Upper lobe of left lung (tissue), 6 donors: ENCODE results near the gene MPZL1. TPM values are rescaled to one million over a fixed set of nuclear protein-coding genes. Genes with fewer than 3 reads are reported as not detected.

Experiments
- ATAC-seq, 2 donors: fragments of 200-7000 bp; cut with Tn5 transposase; one replicate each; pipeline ENCODE4 v1.9.1; 2022; ENCODE audit warnings: mild to moderate bottlenecking in 2 of 2, moderate library complexity in 2 of 2; ENCODE audit not compliant: low FRiP score in 2 of 2
- DNase-seq, 2 donors: peaks; one replicate each; pipeline ENCODE4 v3.0.0-alpha.2; 2019 to 2020
- H3K27ac ChIP-seq, 4 donors: fragments of 200-600 bp; sonication (generic); one replicate each; pipeline ENCODE4 v1.5.1; 2016 to 2019
- H3K27me3 ChIP-seq, 4 donors: fragments of 200-600 bp; sonication (generic); one replicate each; pipeline ENCODE4 v1.5.1; 2017 to 2019
- H3K36me3 ChIP-seq, 4 donors: fragments of 200-600 bp; sonication (generic); one replicate each; pipeline ENCODE4 v1.5.1; 2016 to 2019
- H3K4me1 ChIP-seq, 4 donors: fragments of 200-600 bp; sonication (generic); one replicate each; pipeline ENCODE4 v1.5.1; 2018 to 2019
- H3K4me3 ChIP-seq, 4 donors: fragments of 200-600 bp; sonication (generic); one replicate each; pipeline ENCODE4 v1.5.1; 2017 to 2019; ENCODE audit warnings: mild to moderate bottlenecking in 2 of 4, moderate library complexity in 1 of 4
- H3K9me3 ChIP-seq, 4 donors: fragments of 200-600 bp; sonication (generic); one replicate each; pipeline ENCODE4 v1.5.1; 2018 to 2019
- EP300 ChIP-seq, 4 donors: sonication (generic); formaldehyde crosslinking; IDR thresholded peaks; one replicate each; pipeline ENCODE4 v1.5.1; 2017; ENCODE audit warnings: antibody characterized with exemption in 4 of 4, control low read depth in 2 of 4
- POLR2A ChIP-seq, 4 donors: fragments of 450-650 bp; IDR thresholded peaks; one replicate each; pipeline ENCODE4 v1.5.1; 2016 to 2017; ENCODE audit warnings: antibody characterized with exemption in 4 of 4, mild to moderate bottlenecking in 2 of 4
- POLR2AphosphoS5 ChIP-seq, 2 donors: sonication (generic); formaldehyde crosslinking; IDR thresholded peaks; one replicate each; pipeline ENCODE4 v1.5.1; 2017; ENCODE audit warnings: antibody characterized with exemption in 2 of 2
- WGBS, 2 donors: methylation state at CpG; one replicate each; pipeline ENCODE4 v1.1.5; 2017 to 2018; 5-methylcytosine and 5-hydroxymethylcytosine counted together
- total RNA-seq, 6 donors: library from RNA; depleted of rRNA in 4 of 6; stranded (reverse); fragments of >200 nt in 4 of 6; gene quantifications; one replicate each; pipeline versions ENCODE4 v1.1.0 to v1.2.1, GENCODE V29; 2016 to 2021
- TF ChIP-seq, protein P1 (sequence below), 6 experiments: fragments of 450-650 bp in 4 of 6; fragments of 200-600 bp in 2 of 6; sonication (generic) in 2 of 6; IDR thresholded peaks; one replicate each; pipeline ENCODE4 v1.5.1; 2016 to 2019; ENCODE audit warnings: antibody characterized with exemption in 6 of 6
- donor health status: DM: no; HTN: no; CAD: no; lungs with moderate emphysema.
- donor health status: DM: no; HTN: yes; CAD: no; lungs with severe emphysema.

Gene MPZL1
- total RNA-seq, 6 donors from 2014 or later = 28.3 to 80.6 (median 65.4) TPM

DNA sequence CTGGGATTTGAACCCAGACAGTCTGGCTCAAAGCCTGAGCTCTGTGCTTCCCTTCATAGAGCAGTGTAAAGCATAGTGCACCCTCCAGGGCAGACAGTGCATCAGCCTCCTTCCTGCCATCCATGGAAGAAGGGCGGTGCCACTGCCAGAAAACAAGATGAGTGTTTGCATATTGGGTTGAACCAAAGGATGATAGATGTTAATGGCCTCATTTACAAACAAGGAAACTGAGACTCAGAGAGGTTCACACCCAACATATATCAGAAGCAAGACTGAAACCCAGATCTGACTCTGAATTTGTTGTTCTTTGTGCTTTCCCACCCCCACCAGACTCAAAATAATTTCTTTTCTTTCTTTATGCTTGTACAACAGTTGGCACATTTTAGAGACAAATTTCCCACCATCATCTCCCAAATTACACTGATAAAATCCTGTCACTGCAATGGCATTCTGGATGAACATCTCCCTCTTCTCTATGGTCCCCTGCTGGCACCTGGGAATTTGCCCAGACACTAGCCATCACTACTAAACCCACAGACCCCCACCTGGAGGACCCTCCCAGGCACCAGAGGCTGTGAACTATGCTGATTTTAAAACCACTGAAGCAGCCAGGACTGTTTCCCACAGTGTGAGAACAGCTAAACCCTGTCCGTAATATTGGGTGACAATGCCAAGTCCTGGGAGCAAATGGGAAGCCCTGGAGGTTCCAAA, 45.4 kb upstream of the MPZL1 start:
- no peaks in the 10 kb centered on the region for H3K27me3 ChIP-seq
- H3K36me3 ChIP-seq = no peaks in the 10 kb centered on the region
- no peaks in the 10 kb centered on the region for H3K9me3 ChIP-seq
- H3K27ac ChIP-seq = no peak overlapping the region
- peaks cover 3 to 20% (median 7%) of the 10 kb centered on the region in 4 donors for H3K4me1 ChIP-seq
- WGBS, 2 donors = 92 to 97% methylated on average over 2 of the region's 2 CpGs
- ATAC-seq = no peak
- DNase-seq = no peak
- H3K4me3 ChIP-seq = no peak overlapping the region
- TF ChIP-seq, protein P1, sequence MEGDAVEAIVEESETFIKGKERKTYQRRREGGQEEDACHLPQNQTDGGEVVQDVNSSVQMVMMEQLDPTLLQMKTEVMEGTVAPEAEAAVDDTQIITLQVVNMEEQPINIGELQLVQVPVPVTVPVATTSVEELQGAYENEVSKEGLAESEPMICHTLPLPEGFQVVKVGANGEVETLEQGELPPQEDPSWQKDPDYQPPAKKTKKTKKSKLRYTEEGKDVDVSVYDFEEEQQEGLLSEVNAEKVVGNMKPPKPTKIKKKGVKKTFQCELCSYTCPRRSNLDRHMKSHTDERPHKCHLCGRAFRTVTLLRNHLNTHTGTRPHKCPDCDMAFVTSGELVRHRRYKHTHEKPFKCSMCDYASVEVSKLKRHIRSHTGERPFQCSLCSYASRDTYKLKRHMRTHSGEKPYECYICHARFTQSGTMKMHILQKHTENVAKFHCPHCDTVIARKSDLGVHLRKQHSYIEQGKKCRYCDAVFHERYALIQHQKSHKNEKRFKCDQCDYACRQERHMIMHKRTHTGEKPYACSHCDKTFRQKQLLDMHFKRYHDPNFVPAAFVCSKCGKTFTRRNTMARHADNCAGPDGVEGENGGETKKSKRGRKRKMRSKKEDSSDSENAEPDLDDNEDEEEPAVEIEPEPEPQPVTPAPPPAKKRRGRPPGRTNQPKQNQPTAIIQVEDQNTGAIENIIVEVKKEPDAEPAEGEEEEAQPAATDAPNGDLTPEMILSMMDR (IDR thresholded peaks at IDR 0.05) = no peak
- no peak for TF ChIP-seq POLR2A (IDR thresholded peaks at IDR 0.05)
- TF ChIP-seq EP300 (IDR thresholded peaks at IDR 0.05) = no peak

DNA sequence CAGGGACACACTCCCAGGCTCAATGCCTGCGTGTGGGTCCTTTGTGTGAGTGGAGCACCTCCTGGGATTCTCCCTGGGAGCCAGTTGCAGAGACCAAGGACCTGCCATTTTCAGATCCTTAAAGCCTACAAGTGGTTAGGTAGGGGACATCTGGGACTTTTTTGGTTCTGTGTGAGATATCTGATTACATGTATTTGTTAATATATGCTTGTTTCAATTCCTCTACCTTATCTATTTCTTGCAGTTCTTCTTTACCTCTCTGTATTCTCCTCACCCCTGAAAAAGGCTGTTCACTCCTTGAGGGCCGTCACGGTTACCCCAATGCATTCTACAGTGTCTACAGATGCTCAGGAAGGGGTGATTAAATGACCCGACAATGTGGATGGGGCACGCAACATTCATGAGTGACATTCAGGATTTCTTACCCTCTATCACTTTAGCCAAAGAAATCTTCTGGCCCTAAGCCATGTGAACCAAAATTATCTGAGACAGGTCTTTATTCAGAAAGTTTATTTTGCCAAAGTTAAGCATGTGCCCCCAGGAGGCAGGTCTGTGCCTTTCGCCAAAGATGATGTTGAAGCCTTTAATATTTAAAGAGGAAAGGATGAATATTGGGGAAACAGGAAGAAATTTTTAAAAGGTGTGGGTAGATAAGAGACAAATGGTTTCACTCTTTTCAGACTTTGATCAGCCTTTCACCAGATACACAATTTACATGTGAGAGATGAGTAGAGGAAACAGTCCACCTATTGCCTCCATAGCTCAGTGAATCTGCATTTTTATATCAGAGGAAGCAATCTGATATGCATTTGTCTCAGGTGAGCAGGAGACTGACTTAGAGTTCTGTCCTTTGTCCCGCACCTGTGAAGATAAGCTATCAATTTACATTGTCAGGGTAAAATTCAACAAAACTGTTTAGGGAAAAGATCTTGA, 44.6 kb upstream of the MPZL1 start:
- no peaks in the 10 kb centered on the region for H3K36me3 ChIP-seq
- no peak for DNase-seq
- no peak overlapping the region for H3K27ac ChIP-seq
- 86 to 91% methylated on average over 7 of the region's 7 CpGs for WGBS, 2 donors
- ATAC-seq = no peak
- H3K9me3 ChIP-seq = no peaks in the 10 kb centered on the region
- H3K4me1 ChIP-seq = peaks cover 0 to 16% (median 5%) of the 10 kb centered on the region in 4 donors
- H3K4me3 ChIP-seq = no peak overlapping the region
- TF ChIP-seq, protein P1 (IDR thresholded peaks at IDR 0.05) = no peak
- TF ChIP-seq POLR2AphosphoS5 (IDR thresholded peaks at IDR 0.05) = no peak
- TF ChIP-seq POLR2A (IDR thresholded peaks at IDR 0.05) = no peak
- H3K27me3 ChIP-seq = no peaks in the 10 kb centered on the region

DNA sequence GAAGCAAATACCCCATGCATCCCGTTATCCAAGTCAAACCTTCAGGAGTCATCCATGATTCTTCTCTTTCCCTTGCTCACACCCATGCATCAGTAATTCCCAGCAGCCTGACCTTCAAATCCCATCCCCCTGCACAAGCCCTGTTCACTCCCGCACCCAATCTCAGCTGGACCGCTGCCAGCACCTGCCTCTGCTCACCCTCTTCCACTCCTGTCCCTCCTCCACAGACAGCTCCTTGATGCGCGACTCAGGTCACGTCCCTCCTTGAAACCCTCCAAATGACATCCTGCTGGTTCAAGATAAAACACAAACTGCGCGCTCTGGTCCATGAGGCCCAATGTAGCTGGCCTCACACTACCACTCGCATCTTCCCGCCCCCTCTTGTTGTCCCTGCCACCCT, 43.4 kb upstream of the MPZL1 start:
- peaks cover 0 to 20% (median 10%) of the 10 kb centered on the region in 4 donors for H3K4me1 ChIP-seq
- no peak overlapping the region for H3K4me3 ChIP-seq
- no peaks in the 10 kb centered on the region for H3K36me3 ChIP-seq
- H3K27me3 ChIP-seq = no peaks in the 10 kb centered on the region
- H3K9me3 ChIP-seq = no peaks in the 10 kb centered on the region
- DNase-seq (no peak), ATAC-seq (no peak)
- WGBS, 2 donors = 96 to 97% methylated on average over 10 of the region's 10 CpGs
- H3K27ac ChIP-seq = no peak overlapping the region
- TF ChIP-seq, protein P1 (IDR thresholded peaks at IDR 0.05) = no peak
- TF ChIP-seq POLR2A (IDR thresholded peaks at IDR 0.05) (no peak), POLR2AphosphoS5 (IDR thresholded peaks at IDR 0.05) (no peak), EP300 (IDR thresholded peaks at IDR 0.05) (no peak)

GRCh38 chr1:167678838-167679237, 42.9 kb upstream of the MPZL1 start:
- no peaks in the 10 kb centered on the region for H3K36me3 ChIP-seq
- H3K4me3 ChIP-seq = no peak overlapping the region
- no peak overlapping the region for H3K27ac ChIP-seq
- TF ChIP-seq POLR2AphosphoS5 (IDR thresholded peaks at IDR 0.05) = no peak
- TF ChIP-seq, protein P1 (IDR thresholded peaks at IDR 0.05) = no peak
- TF ChIP-seq POLR2A (IDR thresholded peaks at IDR 0.05) = no peak
- TF ChIP-seq EP300 (IDR thresholded peaks at IDR 0.05) = no peak
- 99% methylated on average over 3 of the region's 3 CpGs for WGBS, 2 donors
- ATAC-seq (no peak), DNase-seq (no peak)
- no peaks in the 10 kb centered on the region for H3K9me3 ChIP-seq
- H3K4me1 ChIP-seq = peaks cover 3 to 24% (median 13%) of the 10 kb centered on the region in 4 donors
- H3K27me3 ChIP-seq = no peaks in the 10 kb centered on the region
